Measurements from ENCODE around the gene RNF227.

The RNF227 gene

DNA sequence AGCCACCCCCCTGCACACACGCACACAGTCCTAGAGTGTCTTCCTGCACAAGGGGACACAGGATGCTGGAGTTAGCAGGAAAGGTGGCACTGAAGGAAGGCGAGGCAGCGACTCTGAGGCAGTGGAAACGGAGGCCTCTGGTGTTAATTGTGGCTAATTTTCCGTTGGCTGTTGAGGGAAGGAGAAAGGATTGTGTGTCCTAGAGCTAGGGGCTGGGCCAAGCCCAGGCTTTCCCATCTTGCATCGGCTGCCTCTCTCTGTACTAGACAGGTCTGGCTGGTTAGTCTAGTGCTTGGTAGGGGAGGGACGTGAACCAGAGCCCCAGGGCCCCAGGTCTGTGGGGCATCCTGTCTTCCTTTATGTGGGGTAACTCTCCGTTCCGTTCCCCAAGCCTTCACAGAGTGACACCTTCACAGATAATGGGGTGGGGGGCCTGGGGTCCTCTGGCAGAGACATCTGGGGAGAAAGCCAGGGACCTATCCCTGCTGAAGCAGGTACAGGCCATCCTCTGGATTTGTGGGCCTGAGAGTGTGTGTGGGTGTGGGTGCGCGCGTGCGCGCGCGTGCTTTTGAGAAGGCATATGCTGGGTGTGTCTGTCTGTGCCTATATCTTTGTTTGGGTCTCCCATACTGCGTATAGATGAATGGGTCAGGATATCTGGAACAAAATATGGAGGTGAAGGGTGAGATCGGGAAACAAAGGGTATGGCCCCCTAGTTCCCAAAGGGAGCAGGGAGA is 27.7 kb downstream of the RNF227 start, which contains the start of gene CHD3:
CHD3 (plus strand) TSS at position 606 of the 737 bp plus-strand sequence. CDS start 212 bp downstream, outside the sequence.
- peaks cover 32% of the 10 kb centered on the region for H3K4me1 ChIP-seq (ENCODE audit: control insufficient read depth, insufficient read depth, low read length, poor library complexity, severe bottlenecking)
- no peaks in the 10 kb centered on the region for H3K9me3 ChIP-seq (ENCODE audit: control insufficient read depth, low read length)
- peaks cover 28% of the 10 kb centered on the region for H3K36me3 ChIP-seq (ENCODE audit: control insufficient read depth, insufficient read depth, low read length)
- 73 to 76% methylated on average over 14 of the region's 18 CpGs for WGBS, 2 experiments (ENCODE audit: insufficient coverage in 2 of 2)
- H3K27ac ChIP-seq (ENCODE audit: low read depth, low read length, severe bottlenecking): peak within 1 kb of the TSS; percentile 92
- peak within 1 kb of the TSS; percentile 68 for H3K4me3 ChIP-seq (ENCODE audit: extremely low read depth, insufficient read depth, low read length, poor library complexity, severe bottlenecking)

GRCh38 chr17:7887482-7888183 is 28.5 kb downstream of the RNF227 start:
- Histone ChIP-seq H3K4me3 (ENCODE audit: extremely low read depth, insufficient read depth, low read length, poor library complexity, severe bottlenecking) (peak overlapping the region; percentile 68), H3K36me3 (ENCODE audit: control insufficient read depth, insufficient read depth, low read length) (peaks cover 21% of the 10 kb centered on the region), H3K9me3 (ENCODE audit: control insufficient read depth, low read length) (no peaks in the 10 kb centered on the region), H3K27ac (ENCODE audit: low read depth, low read length, severe bottlenecking) (peak overlapping the region; percentile 92), H3K4me1 (ENCODE audit: control insufficient read depth, insufficient read depth, low read length, poor library complexity, severe bottlenecking) (peaks cover 32% of the 10 kb centered on the region)
- WGBS, 2 experiments (ENCODE audit: insufficient coverage in 2 of 2): 2% methylated on average over 24 to 25 of the region's 35 CpGs

GRCh38 chr17:7887038-7887481 is 29.0 kb downstream of the RNF227 start:
- H3K4me3 ChIP-seq (ENCODE audit: extremely low read depth, insufficient read depth, low read length, poor library complexity, severe bottlenecking): peak overlapping the region; percentile 68
- no peaks in the 10 kb centered on the region for H3K9me3 ChIP-seq (ENCODE audit: control insufficient read depth, low read length)
- peak overlapping the region; percentile 92 for H3K27ac ChIP-seq (ENCODE audit: low read depth, low read length, severe bottlenecking)
- 0 to 8% methylated on average over 2 to 4 of the region's 8 CpGs for WGBS, 2 experiments (ENCODE audit: insufficient coverage in 2 of 2)
- H3K4me1 ChIP-seq (ENCODE audit: control insufficient read depth, insufficient read depth, low read length, poor library complexity, severe bottlenecking): peaks cover 32% of the 10 kb centered on the region
- H3K36me3 ChIP-seq (ENCODE audit: control insufficient read depth, insufficient read depth, low read length): peaks cover 21% of the 10 kb centered on the region

DNA sequence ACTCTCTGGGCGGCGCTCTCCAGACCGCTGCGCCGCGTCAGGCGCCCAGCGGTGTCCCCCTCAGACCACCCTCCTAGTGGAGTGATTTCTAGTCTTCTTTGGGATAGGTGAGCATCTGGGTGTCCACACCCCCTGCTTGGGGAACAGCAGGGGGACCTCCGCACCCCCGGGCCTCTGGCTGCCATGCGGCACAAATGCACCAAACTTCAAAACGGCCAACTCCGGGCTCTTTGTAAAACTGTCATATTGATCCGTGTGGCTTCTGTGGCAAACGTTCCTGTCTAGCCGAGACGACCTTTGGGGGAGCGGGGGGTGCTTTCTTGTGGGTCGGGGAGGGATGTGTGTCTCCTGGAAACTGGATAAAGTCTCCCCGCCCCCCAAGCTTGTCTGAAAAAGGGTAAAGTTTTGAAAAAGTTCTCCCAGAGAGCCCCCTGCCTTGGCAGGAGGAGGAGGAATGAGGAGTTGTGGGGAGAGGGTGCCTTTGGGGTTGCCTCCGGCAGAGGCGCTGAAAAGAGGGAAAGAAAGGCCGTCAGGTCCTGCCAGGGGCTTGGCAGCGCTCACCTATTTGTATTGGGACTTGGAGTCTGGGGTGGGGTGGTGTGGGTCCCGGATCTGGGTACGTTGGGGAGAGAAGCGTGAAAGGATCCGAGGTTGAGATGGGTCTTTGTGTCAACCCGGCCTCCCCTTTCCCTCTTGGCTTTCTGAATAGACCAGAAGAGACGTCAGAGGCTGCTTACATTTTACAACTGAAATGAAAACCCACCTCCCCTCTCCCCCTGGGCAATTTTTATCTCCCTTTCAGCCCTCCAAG is 29.7 kb downstream of the RNF227 start:
- Histone ChIP-seq H3K4me1 (ENCODE audit: control insufficient read depth, insufficient read depth, low read length, poor library complexity, severe bottlenecking) (peaks cover 38% of the 10 kb centered on the region), H3K9me3 (ENCODE audit: control insufficient read depth, low read length) (no peaks in the 10 kb centered on the region), H3K4me3 (ENCODE audit: extremely low read depth, insufficient read depth, low read length, poor library complexity, severe bottlenecking) (peak overlapping the region; percentile 68), H3K27ac (ENCODE audit: low read depth, low read length, severe bottlenecking) (peak overlapping the region; percentile 92), H3K36me3 (ENCODE audit: control insufficient read depth, insufficient read depth, low read length) (peaks cover 17% of the 10 kb centered on the region)
- WGBS, 2 experiments (ENCODE audit: insufficient coverage in 2 of 2): 3% methylated on average over 15 to 20 of the region's 30 CpGs

- Histone ChIP-seq H3K4me3 (ENCODE audit: extremely low read depth, insufficient read depth, low read length, poor library complexity, severe bottlenecking) (peak overlapping the region; percentile 68), H3K36me3 (ENCODE audit: control insufficient read depth, insufficient read depth, low read length) (peaks cover 11% of the 10 kb centered on the region), H3K4me1 (ENCODE audit: control insufficient read depth, insufficient read depth, low read length, poor library complexity, severe bottlenecking) (peaks cover 40% of the 10 kb centered on the region), H3K27ac (ENCODE audit: low read depth, low read length, severe bottlenecking) (peak overlapping the region; percentile 92), H3K9me3 (ENCODE audit: control insufficient read depth, low read length) (no peaks in the 10 kb centered on the region)
- 0% methylated on average over 28 to 43 of the region's 64 CpGs for WGBS, 2 experiments (ENCODE audit: insufficient coverage in 2 of 2)
These were observed 30.5 kb downstream of the RNF227 start for GRCh38 chr17:7885367-7886226.

- Histone ChIP-seq H3K36me3 (ENCODE audit: control insufficient read depth, insufficient read depth, low read length) (peaks cover 11% of the 10 kb centered on the region), H3K4me1 (ENCODE audit: control insufficient read depth, insufficient read depth, low read length, poor library complexity, severe bottlenecking) (peaks cover 46% of the 10 kb centered on the region), H3K27ac (ENCODE audit: low read depth, low read length, severe bottlenecking) (no peak overlapping the region), H3K9me3 (ENCODE audit: control insufficient read depth, low read length) (no peaks in the 10 kb centered on the region), H3K4me3 (ENCODE audit: extremely low read depth, insufficient read depth, low read length, poor library complexity, severe bottlenecking) (peak overlapping the region; percentile 68)
- WGBS, 2 experiments (ENCODE audit: insufficient coverage in 2 of 2): 0 to 1% methylated on average over 7 to 25 of the region's 100 CpGs
These were observed 31.3 kb downstream of the RNF227 start for GRCh38 chr17:7884581-7885366.

GRCh38 chr17:7883781-7884386 is 32.2 kb downstream of the RNF227 start:
- H3K4me1 ChIP-seq (ENCODE audit: control insufficient read depth, insufficient read depth, low read length, poor library complexity, severe bottlenecking): peaks cover 39% of the 10 kb centered on the region
- no peak overlapping the region for H3K27ac ChIP-seq (ENCODE audit: low read depth, low read length, severe bottlenecking)
- H3K4me3 ChIP-seq (ENCODE audit: extremely low read depth, insufficient read depth, low read length, poor library complexity, severe bottlenecking): peak overlapping the region; percentile 40
- no CpG with 5 or more reads among the region's 3 CpGs for WGBS, 2 experiments (ENCODE audit: insufficient coverage in 2 of 2)
- H3K36me3 ChIP-seq (ENCODE audit: control insufficient read depth, insufficient read depth, low read length): peaks cover 13% of the 10 kb centered on the region
- no peaks in the 10 kb centered on the region for H3K9me3 ChIP-seq (ENCODE audit: control insufficient read depth, low read length)

- H3K4me3 ChIP-seq (ENCODE audit: extremely low read depth, insufficient read depth, low read length, poor library complexity, severe bottlenecking): no peak overlapping the region
- WGBS, 2 experiments (ENCODE audit: insufficient coverage in 2 of 2): 93% methylated on average over 2 of the region's 3 CpGs; no CpG with 5 or more reads in 1 of the 2 experiments
These were observed 33.5 kb downstream of the RNF227 start for GRCh38 chr17:7882629-7883028.

GRCh38 chr17:7882068-7882467 is 34.0 kb downstream of the RNF227 start:
- peaks cover 28% of the 10 kb centered on the region for H3K4me1 ChIP-seq (ENCODE audit: control insufficient read depth, insufficient read depth, low read length, poor library complexity, severe bottlenecking)
- no peaks in the 10 kb centered on the region for H3K9me3 ChIP-seq (ENCODE audit: control insufficient read depth, low read length)
- H3K36me3 ChIP-seq (ENCODE audit: control insufficient read depth, insufficient read depth, low read length): peaks cover 18% of the 10 kb centered on the region
- H3K27ac ChIP-seq (ENCODE audit: low read depth, low read length, severe bottlenecking): no peak overlapping the region
- 97 to 100% methylated on average over 2 to 3 of the region's 7 CpGs for WGBS, 2 experiments (ENCODE audit: insufficient coverage in 2 of 2)
- no peak overlapping the region for H3K4me3 ChIP-seq (ENCODE audit: extremely low read depth, insufficient read depth, low read length, poor library complexity, severe bottlenecking)

More at GRCh38 chr17:7882629-7883028, 33.5 kb downstream of the RNF227 start:
- Histone ChIP-seq H3K4me1 (ENCODE audit: control insufficient read depth, insufficient read depth, low read length, poor library complexity, severe bottlenecking) (peaks cover 32% of the 10 kb centered on the region), H3K9me3 (ENCODE audit: control insufficient read depth, low read length) (no peaks in the 10 kb centered on the region), H3K27ac (ENCODE audit: low read depth, low read length, severe bottlenecking) (peak overlapping the region; percentile 13), H3K36me3 (ENCODE audit: control insufficient read depth, insufficient read depth, low read length) (peaks cover 18% of the 10 kb centered on the region)
